Measurements from ENCODE around the gene C2orf69.

Gene C2orf69

GRCh38 chr2:199973703-199974102 lies 62.6 kb downstream of the C2orf69 start:
- no peak for DNase-seq

DNA sequence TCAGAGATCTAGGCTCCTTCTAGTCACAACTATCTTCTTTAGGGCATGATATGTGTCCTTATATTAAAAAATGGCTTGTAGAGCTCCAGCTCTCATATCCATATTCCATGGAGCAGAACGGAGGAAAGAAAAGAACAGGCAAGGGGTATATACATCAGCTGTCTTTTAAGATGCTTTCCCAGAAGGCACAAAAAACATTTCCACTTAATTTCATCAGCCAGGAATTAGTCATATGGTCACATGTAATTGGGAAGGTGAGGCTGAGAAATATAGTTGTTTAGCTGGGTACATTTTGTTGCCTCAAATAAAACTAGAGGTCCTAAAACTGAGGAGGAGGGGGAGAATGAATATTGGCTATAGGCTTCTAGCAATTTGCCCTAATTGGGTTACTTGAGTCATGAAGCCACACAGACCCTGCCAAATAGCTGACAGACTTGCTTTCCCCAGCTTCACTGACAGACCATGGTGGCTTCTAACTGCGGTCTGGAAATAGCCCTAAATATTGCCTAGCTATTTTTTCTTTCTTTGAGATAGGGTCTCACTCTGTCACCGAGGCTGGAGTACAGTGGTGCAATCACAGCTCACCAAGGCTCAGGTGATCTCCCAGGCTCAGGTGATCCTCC lies 64.3 kb downstream of the C2orf69 start:
- DNase-seq, result no peak
